Esophagus squamous epithelium (tissue), 5 donors: ENCODE data around the gene PRKCZ. TPM values are rescaled to one million over a fixed set of nuclear protein-coding genes. Genes with fewer than 3 reads are reported as not detected.

Experiments used
- DNase-seq: peaks from one replicate; lab custom pipeline; 2025; lab: John Stamatoyannopoulos, UW
- H3K27ac ChIP-seq, 4 donors: fragments of 200-600 bp; sonication (generic); one replicate each; pipeline ENCODE4 v1.5.1; 2016 to 2019; ENCODE audit warnings: mild to moderate bottlenecking in 1 of 4
- H3K27me3 ChIP-seq, 4 donors: fragments of 200-600 bp; sonication (generic); 1 replicate in 3 of 4; 2 replicates in 1 of 4; pipeline versions ENCODE4 v1.5.1 to v1.6.0; 2017 to 2021; ENCODE audit warnings: antibody characterized with exemption in 1 of 4
- H3K36me3 ChIP-seq, 3 donors: fragments of 200-600 bp; sonication (generic); one replicate each; pipeline ENCODE4 v1.5.1; 2016 to 2019
- H3K4me1 ChIP-seq, 3 donors: fragments of 200-600 bp; sonication (generic); one replicate each; pipeline ENCODE4 v1.5.1; 2017 to 2019
- H3K4me3 ChIP-seq, 4 donors: fragments of 200-600 bp; sonication (generic); 1 replicate in 3 of 4; 2 replicates in 1 of 4; pipeline ENCODE4 v1.5.1; 2016 to 2019; ENCODE audit warnings: mild to moderate bottlenecking in 2 of 4, moderate library complexity in 1 of 4
- H3K9me3 ChIP-seq, 3 donors: fragments of 200-600 bp; sonication (generic); one replicate each; pipeline ENCODE4 v1.5.1; 2016 to 2019
- POLR2A ChIP-seq, 4 donors: fragments of 450-650 bp; IDR thresholded peaks; one replicate each; pipeline ENCODE4 v1.6.1; 2017; ENCODE audit warnings: antibody characterized with exemption in 4 of 4, mild to moderate bottlenecking in 4 of 4, moderate library complexity in 3 of 4
- WGBS, 2 donors: methylation state at CpG; one replicate each; pipeline ENCODE4 v1.1.5; 2018; 5-methylcytosine and 5-hydroxymethylcytosine counted together
- intact Hi-C: fragments of 100-400 bp; cut with DNase I; formaldehyde crosslinking; loops from one replicate; pipeline ENCODE4 v1.15.0; 2022
- total RNA-seq, 4 donors: library from RNA; depleted of rRNA; stranded (reverse); fragments of >200 nt; gene quantifications; one replicate each; pipeline ENCODE4 v1.1.0, GENCODE V29; 2016
- TF ChIP-seq, protein P1 (sequence below), 6 experiments: fragments of 450-650 bp in 4 of 6; fragments of 200-600 bp in 2 of 6; sonication (generic) in 2 of 6; IDR thresholded peaks; one replicate each; pipeline ENCODE4 v1.5.1; 2016 to 2019; ENCODE audit warnings: antibody characterized with exemption in 6 of 6, mild to moderate bottlenecking in 4 of 6, moderate library complexity in 4 of 6
- donor health status: DM: yes; HTN: yes; CAD: no.

The PRKCZ gene
- total RNA-seq, 4 donors from 2014 or later = 14.5 to 23.8 (median 17.5) TPM

DNA sequence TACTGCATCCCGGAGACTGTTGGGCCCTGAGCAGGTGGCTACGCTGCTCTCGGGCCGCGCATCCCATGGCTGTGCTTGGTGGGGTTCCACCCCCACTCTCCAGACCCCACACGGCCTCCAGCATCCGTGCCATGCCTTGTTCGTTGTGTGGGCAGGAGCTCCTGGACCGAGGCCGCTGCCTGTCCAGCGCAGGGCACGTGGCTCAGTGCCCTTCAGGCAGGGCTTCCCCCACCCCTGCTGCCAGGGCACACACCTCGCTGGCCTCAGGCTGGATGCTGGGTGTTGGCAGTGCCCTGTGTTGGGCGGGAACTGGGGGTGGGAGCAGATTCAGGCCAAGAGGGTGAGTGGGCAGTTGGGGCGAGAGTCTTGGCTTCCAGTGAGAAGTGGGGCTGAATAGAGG lies 9.9 kb downstream of the PRKCZ start:
- TF ChIP-seq, protein P1, sequence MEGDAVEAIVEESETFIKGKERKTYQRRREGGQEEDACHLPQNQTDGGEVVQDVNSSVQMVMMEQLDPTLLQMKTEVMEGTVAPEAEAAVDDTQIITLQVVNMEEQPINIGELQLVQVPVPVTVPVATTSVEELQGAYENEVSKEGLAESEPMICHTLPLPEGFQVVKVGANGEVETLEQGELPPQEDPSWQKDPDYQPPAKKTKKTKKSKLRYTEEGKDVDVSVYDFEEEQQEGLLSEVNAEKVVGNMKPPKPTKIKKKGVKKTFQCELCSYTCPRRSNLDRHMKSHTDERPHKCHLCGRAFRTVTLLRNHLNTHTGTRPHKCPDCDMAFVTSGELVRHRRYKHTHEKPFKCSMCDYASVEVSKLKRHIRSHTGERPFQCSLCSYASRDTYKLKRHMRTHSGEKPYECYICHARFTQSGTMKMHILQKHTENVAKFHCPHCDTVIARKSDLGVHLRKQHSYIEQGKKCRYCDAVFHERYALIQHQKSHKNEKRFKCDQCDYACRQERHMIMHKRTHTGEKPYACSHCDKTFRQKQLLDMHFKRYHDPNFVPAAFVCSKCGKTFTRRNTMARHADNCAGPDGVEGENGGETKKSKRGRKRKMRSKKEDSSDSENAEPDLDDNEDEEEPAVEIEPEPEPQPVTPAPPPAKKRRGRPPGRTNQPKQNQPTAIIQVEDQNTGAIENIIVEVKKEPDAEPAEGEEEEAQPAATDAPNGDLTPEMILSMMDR (IDR thresholded peaks at IDR 0.05) = no peak
- TF ChIP-seq POLR2A (IDR thresholded peaks at IDR 0.05) = no peak
- intact Hi-C loops = no loop called here
- peaks cover 0 to 81% (median 0%) of the 10 kb centered on the region in 3 donors for H3K36me3 ChIP-seq
- H3K27me3 ChIP-seq = no peaks in the 10 kb centered on the region
- H3K27ac ChIP-seq = no peak overlapping the region
- no peaks in the 10 kb centered on the region for H3K4me1 ChIP-seq
- no peak overlapping the region for H3K4me3 ChIP-seq
- H3K9me3 ChIP-seq = peaks cover 0 to 10% (median 7%) of the 10 kb centered on the region in 3 donors
- no peak for DNase-seq
- 88% methylated on average over 7 of the region's 15 CpGs; no CpG with 5 or more reads in 1 of the 2 donors for WGBS, 2 donors

- peaks cover 0 to 80% (median 0%) of the 10 kb centered on the region in 3 donors for H3K36me3 ChIP-seq
- WGBS, 2 donors = 88 to 96% methylated on average over 2 to 8 of the region's 23 CpGs
- peaks cover 0 to 12% (median 10%) of the 10 kb centered on the region in 3 donors for H3K9me3 ChIP-seq
- no peak for DNase-seq
- no peaks in the 10 kb centered on the region for H3K4me1 ChIP-seq
- TF ChIP-seq POLR2A (IDR thresholded peaks at IDR 0.05) = no peak
- TF ChIP-seq, protein P1 (IDR thresholded peaks at IDR 0.05) = no peak
- no peak overlapping the region for H3K4me3 ChIP-seq
- intact Hi-C loops = no loop called here
- no peaks in the 10 kb centered on the region for H3K27me3 ChIP-seq
- no peak overlapping the region for H3K27ac ChIP-seq
Observed at GRCh38 chr1:2060535-2060934, 10.3 kb downstream of the PRKCZ start.

- Histone ChIP-seq H3K36me3 (peaks cover 0 to 73% (median 0%) of the 10 kb centered on the region in 3 donors), H3K4me3 (no peak overlapping the region), H3K27me3 (no peaks in the 10 kb centered on the region), H3K4me1 (no peaks in the 10 kb centered on the region), H3K27ac (no peak overlapping the region), H3K9me3 (peaks cover 0 to 14% (median 10%) of the 10 kb centered on the region in 3 donors)
- DNase-seq = no peak
- TF ChIP-seq, protein P1 (IDR thresholded peaks at IDR 0.05) = no peak
- no peak for TF ChIP-seq POLR2A (IDR thresholded peaks at IDR 0.05)
- intact Hi-C loops = no loop called here
- WGBS, 2 donors = 88 to 100% methylated on average over 1 to 14 of the region's 28 CpGs
Observed at GRCh38 chr1:2061065-2061778, 11.0 kb downstream of the PRKCZ start.

GRCh38 chr1:2065699-2066098 lies 15.5 kb downstream of the PRKCZ start:
- H3K27me3 ChIP-seq = peaks cover 0 to 12% (median 0%) of the 10 kb centered on the region in 4 donors
- no peak overlapping the region for H3K4me3 ChIP-seq
- intact Hi-C loops = no loop called here
- H3K4me1 ChIP-seq = no peaks in the 10 kb centered on the region
- TF ChIP-seq, protein P1 (IDR thresholded peaks at IDR 0.05) = no peak
- no peak for TF ChIP-seq POLR2A (IDR thresholded peaks at IDR 0.05)
- 85 to 90% methylated on average over 4 of the region's 4 CpGs for WGBS, 2 donors
- no peak for DNase-seq
- H3K9me3 ChIP-seq = peaks cover 0 to 14% (median 10%) of the 10 kb centered on the region in 3 donors
- H3K27ac ChIP-seq = no peak overlapping the region
- H3K36me3 ChIP-seq = peaks cover 0 to 52% (median 0%) of the 10 kb centered on the region in 3 donors

- H3K4me1 ChIP-seq = no peaks in the 10 kb centered on the region
- H3K4me3 ChIP-seq = no peak overlapping the region
- H3K27ac ChIP-seq = no peak overlapping the region
- no peak for DNase-seq
- H3K27me3 ChIP-seq = peaks cover 0 to 12% (median 0%) of the 10 kb centered on the region in 4 donors
- peaks cover 0 to 14% (median 10%) of the 10 kb centered on the region in 3 donors for H3K9me3 ChIP-seq
- WGBS, 2 donors = 88 to 94% methylated on average over 8 to 13 of the region's 21 CpGs
- TF ChIP-seq POLR2A (IDR thresholded peaks at IDR 0.05) = no peak
- TF ChIP-seq, protein P1 (IDR thresholded peaks at IDR 0.05) = no peak
- H3K36me3 ChIP-seq = peaks cover 0 to 46% (median 0%) of the 10 kb centered on the region in 3 donors
- intact Hi-C loops = no loop called here
Observed at GRCh38 chr1:2067393-2067792, 17.2 kb downstream of the PRKCZ start.
